ENCODE measurements around the gene SMAD6. TPM values are rescaled to one million over a fixed set of nuclear protein-coding genes. Genes with fewer than 3 reads are reported as not detected.

The SMAD6 gene
- total RNA-seq, 2 donors from 2014 or later, result 17.4 to 18.4 TPM

DNA sequence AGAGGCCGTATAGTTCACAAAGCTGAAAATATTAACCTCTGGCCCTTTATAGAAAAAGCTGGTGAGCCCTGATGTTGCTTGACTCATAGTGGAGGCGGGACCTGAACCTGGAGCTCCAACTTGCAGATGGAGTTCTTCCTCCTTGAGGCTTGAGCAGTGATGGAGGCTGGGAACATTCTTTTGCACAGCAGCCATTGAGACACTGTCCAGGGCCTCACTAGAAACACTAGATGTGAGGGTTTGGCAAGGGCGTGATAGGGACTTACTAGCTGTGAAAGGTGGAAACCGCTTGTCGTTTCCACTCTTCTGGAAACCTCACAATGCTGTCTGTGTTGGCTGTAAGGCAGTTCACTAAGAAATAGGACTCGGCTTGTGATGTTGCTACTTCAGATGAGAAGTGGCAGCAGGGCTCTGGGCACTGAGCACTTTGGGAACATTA is 12.5 kb downstream of the SMAD6 start:
- no peak for DNase-seq (ENCODE audit: low spot score)
- intact Hi-C loops (cut with DNase I), result loop anchor here in 1 of 2 donors (5.0 kb wide), 1 partner anchor 143 kb away; no protein-coding TSS in a partner anchor

DNA sequence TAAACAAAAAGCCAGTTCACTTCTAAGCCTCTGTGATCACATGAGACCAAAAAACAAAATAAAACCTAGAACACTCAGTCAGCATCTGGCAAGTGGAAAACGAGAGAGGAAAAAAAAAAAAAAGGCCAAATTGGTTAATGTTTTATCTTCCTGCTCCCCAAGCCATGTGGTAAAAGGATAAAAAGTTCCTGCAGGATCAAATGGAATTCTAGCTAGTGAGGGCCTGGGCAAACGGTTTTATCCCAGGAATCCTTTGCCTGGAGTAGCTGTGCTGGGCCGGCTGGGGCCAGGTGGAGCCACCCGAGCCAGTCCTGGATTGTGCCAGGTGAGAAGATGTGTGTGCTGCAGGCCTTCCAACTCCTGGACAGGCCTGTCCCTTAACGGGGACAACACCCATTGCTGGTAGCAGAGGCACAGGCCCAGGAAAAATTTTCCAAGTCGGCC is 13.2 kb downstream of the SMAD6 start:
- intact Hi-C loops (cut with DNase I), result no loop called here
- DNase-seq (ENCODE audit: low spot score), result no peak

DNA sequence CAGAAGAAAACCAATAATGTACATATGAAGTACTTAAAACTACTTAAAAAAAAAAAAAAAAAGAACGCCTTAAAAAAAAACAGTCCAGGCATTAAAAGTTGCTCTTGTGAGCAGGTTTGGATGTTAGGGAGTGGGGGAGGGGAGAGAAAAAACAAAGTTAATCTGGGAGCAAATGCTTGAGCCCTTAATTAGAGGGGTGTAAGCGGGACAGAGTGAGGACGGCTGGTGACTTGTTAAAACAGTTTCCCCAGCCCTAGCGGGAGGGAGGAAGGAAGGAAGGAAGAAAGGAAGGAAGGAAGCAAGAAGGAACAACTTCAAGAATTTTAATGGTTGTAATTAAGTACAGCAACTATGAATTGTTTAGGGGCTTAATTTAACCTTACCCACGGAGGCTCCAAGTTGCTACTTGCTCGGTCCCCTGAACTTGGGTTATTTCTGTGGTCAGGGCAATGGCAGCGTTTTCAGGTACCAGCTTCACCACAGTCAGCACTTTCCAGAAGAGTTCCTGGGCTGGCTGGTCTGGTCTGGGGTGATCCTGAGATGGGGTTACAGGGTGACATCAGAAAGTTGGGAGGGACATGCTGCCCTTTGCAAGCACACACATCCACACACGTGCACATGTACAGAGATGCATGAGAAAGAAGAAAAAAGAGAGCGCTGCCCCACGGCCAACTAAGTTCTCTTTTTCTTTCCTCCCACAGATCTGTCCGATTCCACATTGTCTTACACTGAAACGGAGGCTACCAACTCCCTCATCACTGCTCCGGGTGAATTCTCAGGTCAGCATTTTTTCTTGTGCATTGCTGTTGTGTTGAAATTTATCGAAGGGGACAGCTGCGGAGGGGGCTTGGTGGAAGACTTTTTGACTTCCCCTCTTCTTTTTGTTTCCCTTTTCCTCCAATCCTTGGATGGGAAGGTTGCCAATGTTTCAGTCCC is 14.0 kb downstream of the SMAD6 start:
- intact Hi-C loops (cut with DNase I), result no loop called here
- DNase-seq (ENCODE audit: low spot score), result no peak

- intact Hi-C loops (cut with DNase I), result no loop called here
- DNase-seq (ENCODE audit: low spot score), result no peak
These were observed 14.6 kb downstream of the SMAD6 start for GRCh38 chr15:66716656-66717020.

- intact Hi-C loops (cut with DNase I), result no loop called here
- no peak for DNase-seq (ENCODE audit: low spot score)
These were observed 16.4 kb downstream of the SMAD6 start for GRCh38 chr15:66718220-66718988.

GRCh38 chr15:66719471-66719870 is 17.4 kb downstream of the SMAD6 start:
- intact Hi-C loops (cut with DNase I), result no loop called here
- no peak for DNase-seq (ENCODE audit: low spot score)

DNA sequence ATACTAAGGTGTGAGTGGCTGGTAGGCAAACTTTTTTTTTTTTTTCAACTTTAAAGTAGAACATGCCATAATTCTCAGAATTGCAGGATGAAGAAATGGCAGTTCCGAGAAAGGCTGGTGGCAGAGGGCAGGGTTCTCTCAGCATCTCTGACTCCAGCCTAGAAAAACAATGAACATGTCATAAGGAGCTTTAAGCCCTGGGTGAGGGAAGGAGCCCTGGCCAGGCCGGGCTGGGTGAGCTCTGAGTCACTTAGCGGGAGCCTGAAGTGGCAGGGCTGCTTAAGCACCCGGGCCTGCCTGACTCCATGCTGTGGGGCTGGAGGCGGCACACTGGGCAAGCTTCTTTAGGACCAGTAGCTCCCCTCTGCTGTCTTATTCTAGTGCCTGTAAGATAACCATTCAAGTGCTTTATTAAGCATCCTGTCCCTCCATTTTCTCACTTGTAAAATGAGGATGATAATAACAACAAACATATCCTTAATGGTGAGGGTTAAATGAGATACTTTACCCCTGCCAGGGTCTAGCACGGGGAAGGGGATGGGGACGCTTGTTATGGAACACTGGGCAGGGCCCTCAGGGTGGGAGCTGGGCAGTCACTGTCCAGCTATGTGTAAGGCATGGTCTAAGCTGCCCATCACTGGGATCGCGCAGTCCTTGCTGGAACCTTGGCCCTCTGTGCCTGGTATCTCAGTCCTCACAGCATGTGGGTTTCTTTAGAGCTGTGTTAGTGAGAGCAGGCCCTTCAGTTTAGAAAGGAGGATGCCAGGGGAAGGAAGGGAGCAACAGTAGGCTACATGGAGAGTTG is 18.4 kb downstream of the SMAD6 start:
- intact Hi-C loops (cut with DNase I), result no loop called here
- peak; percentile 90 for DNase-seq (ENCODE audit: low spot score)

- intact Hi-C loops (cut with DNase I), result no loop called here
- no peak for DNase-seq (ENCODE audit: low spot score)
These were observed 19.0 kb downstream of the SMAD6 start for GRCh38 chr15:66721020-66721419.

DNA sequence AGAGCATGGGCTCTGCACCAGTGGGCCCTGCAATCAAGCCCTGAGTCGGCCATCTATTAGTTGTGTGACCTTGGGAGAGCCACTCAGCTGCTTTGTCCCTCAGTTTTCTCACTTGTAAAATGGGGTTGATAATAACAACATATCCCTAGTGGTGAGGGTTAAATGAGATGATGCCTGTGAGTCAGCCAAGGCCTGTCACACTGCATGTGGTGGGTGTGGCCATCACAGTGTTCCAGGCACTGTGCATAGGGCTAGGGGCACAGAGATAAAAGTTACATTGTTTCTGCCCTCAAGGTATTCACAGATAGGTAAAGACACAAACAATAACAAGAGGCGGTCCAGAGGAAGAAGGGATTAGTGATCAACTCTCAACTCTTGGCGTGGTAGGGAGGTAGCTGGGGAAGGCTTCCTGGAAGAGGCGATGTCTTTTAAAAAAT is 19.5 kb downstream of the SMAD6 start:
- no peak for DNase-seq (ENCODE audit: low spot score)
- intact Hi-C loops (cut with DNase I), result no loop called here

- DNase-seq (ENCODE audit: low spot score), result no peak
- intact Hi-C loops (cut with DNase I), result no loop called here
These were observed 19.9 kb downstream of the SMAD6 start for GRCh38 chr15:66721954-66722353.

DNA sequence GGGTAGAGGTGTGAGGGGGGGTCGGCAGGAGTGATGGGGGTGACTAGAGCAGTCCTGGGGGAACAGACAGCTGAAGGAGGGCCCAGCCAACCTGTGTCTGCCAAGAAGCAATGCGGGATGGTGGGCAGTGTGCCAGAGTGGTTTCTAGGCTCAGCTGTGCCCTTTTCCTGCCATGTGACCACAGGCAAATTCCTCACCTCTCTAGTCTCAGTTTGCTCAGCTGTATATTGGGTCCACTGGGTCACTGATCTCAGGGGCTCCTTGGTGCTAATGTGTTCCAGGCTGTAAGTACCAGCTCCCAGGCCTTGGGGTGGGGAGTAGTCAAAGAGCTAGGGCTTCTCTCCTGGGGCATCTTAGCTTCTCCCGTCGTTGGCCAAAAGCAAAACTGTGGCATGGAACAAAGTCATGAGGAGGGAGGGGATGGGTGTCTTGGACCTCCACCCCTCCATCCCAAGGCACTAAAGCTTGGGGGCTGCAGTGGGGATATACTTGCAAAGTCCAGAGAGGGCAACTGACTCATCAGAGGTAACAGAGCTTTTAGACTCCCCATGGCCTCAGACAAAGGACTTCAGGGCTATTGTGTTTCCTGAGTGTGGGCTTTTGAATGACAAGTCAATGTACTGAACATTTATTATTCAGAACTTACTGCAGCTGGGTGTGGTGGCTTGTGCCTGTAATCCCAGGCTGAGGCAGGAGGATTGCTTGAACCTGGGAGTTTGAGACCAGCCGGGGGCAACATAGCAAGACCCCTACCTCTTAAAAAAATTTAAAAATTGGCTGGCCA is 20.9 kb downstream of the SMAD6 start:
- peak; percentile 76 for DNase-seq (ENCODE audit: low spot score)
- intact Hi-C loops (cut with DNase I), result no loop called here

- no peak for DNase-seq (ENCODE audit: low spot score)
- intact Hi-C loops (cut with DNase I), result no loop called here
These were observed 22.0 kb downstream of the SMAD6 start for GRCh38 chr15:66723826-66724731.

- peak; percentile 78 for DNase-seq (ENCODE audit: low spot score)
- intact Hi-C loops (cut with DNase I), result no loop called here
These were observed 22.9 kb downstream of the SMAD6 start for GRCh38 chr15:66724732-66725463.

GRCh38 chr15:66725464-66725785 is 23.4 kb downstream of the SMAD6 start:
- DNase-seq (ENCODE audit: low spot score), result peak; percentile 64
- intact Hi-C loops (cut with DNase I), result no loop called here

DNA sequence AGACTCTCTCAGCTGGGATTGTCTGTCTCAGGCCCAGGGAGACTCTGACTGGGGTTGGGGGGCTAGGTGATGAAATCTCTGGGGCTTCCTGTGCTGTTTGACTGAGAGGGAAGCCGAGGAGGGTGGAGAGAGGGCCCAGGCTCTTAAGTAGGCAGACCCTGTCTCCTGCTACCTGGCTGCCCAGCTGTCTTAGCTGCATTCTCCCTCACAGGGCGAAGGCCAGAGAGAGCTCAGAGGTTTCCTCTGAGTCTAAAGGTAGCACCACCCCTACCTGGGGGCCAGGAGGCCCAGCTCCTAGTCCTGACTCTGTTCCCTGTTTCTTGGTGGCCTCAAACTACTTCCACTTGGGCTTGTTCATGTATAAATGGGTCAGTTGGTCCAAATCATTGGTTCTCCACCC is 24.4 kb downstream of the SMAD6 start:
- peak; percentile 50 for DNase-seq (ENCODE audit: low spot score)
- intact Hi-C loops (cut with DNase I), result no loop called here

DNA sequence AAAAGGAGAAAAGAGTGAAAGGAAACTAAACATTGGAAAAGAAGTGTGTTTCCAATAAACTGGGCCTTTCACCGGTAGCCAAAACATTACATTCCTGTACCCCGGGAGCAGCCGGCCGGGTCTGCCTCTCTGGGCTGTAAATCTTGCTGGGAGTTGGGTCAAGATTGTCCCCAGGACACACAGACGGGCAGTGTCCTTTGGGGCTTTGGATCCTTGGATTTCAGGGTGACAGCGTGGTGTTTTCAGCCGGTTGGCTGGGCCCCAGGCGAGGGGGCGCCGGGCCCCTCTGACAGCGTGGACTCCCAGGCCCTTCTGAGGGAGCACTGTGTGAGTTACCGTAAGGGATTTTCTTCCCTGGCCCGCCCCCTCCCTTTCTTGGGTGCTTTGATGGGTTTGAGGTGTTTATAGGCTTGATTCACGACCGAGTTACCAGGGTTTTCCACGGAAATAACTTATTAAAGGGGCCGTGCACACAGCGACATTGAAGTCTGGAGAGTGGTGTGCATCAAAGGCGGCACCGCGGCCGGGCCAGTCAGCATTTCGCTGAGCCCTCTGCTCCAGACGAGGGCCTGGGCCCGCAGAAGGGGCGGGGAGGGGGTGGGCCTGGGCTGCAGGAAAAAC is 27.4 kb downstream of the SMAD6 start:
- DNase-seq (ENCODE audit: low spot score), result peak; percentile 68
- intact Hi-C loops (cut with DNase I), result no loop called here

Measured in posterior vena cava (tissue), 2 donors.